ENCODE data around the gene ITGAE.
A peak's percentile ranks its signal among the peaks of the same experiment; 100 is the strongest.
"Not testable (repeated sequence)": the region's sequence is repeated elsewhere in the genome, so short reads cannot be mapped to it uniquely, and the experiment has no call there.

The ITGAE gene

DNA sequence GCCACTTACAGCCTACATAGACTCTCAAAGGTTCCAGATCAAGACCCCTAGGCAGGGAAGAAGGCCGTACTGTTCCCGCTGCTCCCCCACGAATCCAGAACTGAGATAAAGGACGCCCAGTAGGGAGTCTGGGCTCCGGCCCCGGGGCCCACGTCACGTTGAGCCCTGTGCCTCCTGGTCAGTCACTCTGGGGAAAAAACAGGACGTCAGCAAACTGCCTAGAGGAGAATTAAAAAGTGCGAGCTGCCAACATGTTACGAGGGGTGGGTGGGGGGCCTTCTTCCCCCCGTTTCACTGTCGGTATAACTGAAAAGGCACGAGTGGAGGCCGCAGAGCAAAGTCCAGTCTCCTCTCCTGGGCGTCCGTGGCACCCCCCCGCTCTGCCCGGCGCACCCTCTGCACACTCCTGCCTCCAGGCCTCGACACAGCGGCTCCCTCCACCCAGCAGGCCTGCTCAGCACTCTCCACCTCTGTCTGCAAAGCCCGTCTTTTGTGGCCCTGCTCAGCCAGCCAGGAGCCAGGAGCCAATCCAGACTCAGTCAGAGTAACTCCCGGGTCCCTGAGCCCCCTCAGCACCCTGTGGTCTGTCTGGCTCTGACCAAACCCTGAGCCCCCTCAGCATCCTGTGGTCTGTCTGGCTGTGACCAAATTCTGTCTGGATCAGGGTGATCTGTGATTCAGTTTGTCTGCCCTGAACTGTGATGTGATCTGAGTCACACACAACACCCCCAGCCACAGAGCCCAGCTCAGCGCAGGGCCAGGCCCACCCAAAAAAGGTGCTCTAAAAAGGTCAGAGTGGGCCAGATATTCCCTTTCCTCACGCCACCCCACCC, 6.2 kb downstream of the ITGAE start:
- no peaks in the 10 kb centered on the region for H3K27me3 ChIP-seq (ENCODE audit: low read depth)
- no peak overlapping the region for H3K4me3 ChIP-seq
- in situ Hi-C loops (cut with MboI; ENCODE audit: low sequenced_read_pairs): no loop called here
- no peak for DNase-seq (ENCODE audit: low spot score in 2 of 2)
- no peaks in the 10 kb centered on the region for H3K9me3 ChIP-seq
- no peaks in the 10 kb centered on the region for H3K4me1 ChIP-seq
- H3K36me3 ChIP-seq (replicated peaks): no peaks in the 10 kb centered on the region

GRCh38 chr17:3794152-3794551, 6.8 kb downstream of the ITGAE start:
- in situ Hi-C loops (cut with MboI; ENCODE audit: low sequenced_read_pairs); H3K4me1 ChIP-seq; H3K36me3 ChIP-seq (replicated peaks): not testable (repeated sequence)

DNA sequence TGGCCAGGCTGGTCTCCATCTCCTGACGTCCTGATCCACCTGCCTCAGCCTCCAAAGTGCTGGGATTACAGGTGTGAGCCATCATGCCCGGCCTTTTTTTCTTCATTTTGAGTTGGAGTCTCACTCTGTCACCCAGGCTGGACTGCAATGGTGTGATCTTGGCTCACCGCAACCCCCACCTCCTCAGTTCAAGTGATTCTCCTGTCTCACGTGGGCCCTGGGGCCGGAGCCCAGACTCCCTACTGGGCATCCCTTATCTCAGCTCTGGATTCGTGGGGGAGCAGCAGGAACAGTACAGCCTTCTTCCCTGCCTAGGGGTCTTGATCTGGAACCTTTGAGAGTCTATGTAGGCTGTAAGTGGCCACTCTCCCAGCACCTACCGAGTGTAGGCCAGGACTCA, 7.7 kb downstream of the ITGAE start:
- DNase-seq (ENCODE audit: low spot score in 2 of 2); H3K4me1 ChIP-seq; H3K4me3 ChIP-seq; H3K27me3 ChIP-seq (ENCODE audit: low read depth); H3K9me3 ChIP-seq; H3K36me3 ChIP-seq (replicated peaks); in situ Hi-C loops (cut with MboI; ENCODE audit: low sequenced_read_pairs): not testable (repeated sequence)

More at GRCh38 chr17:3794152-3794551, 6.8 kb downstream of the ITGAE start:
- H3K4me3 ChIP-seq; H3K27me3 ChIP-seq (ENCODE audit: low read depth); H3K9me3 ChIP-seq; DNase-seq (ENCODE audit: low spot score in 2 of 2): not testable (repeated sequence)

GRCh38 chr17:3792481-3792880, 8.5 kb downstream of the ITGAE start:
- H3K9me3 ChIP-seq: no peaks in the 10 kb centered on the region
- in situ Hi-C loops (cut with MboI; ENCODE audit: low sequenced_read_pairs): no loop called here
- DNase-seq (ENCODE audit: low spot score in 2 of 2): no peak
- H3K4me3 ChIP-seq: no peak overlapping the region
- no peaks in the 10 kb centered on the region for H3K36me3 ChIP-seq (replicated peaks)
- no peaks in the 10 kb centered on the region for H3K27me3 ChIP-seq (ENCODE audit: low read depth)
- no peaks in the 10 kb centered on the region for H3K4me1 ChIP-seq

- H3K9me3 ChIP-seq: no peaks in the 10 kb centered on the region
- DNase-seq (ENCODE audit: low spot score in 2 of 2): no peak
- H3K4me1 ChIP-seq: no peaks in the 10 kb centered on the region
- no peaks in the 10 kb centered on the region for H3K36me3 ChIP-seq (replicated peaks)
- in situ Hi-C loops (cut with MboI; ENCODE audit: low sequenced_read_pairs): no loop called here
- no peaks in the 10 kb centered on the region for H3K27me3 ChIP-seq (ENCODE audit: low read depth)
- H3K4me3 ChIP-seq: no peak overlapping the region
These were observed 12.8 kb downstream of the ITGAE start for GRCh38 chr17:3788200-3788599.

- H3K36me3 ChIP-seq (replicated peaks); DNase-seq (ENCODE audit: low spot score in 2 of 2); H3K9me3 ChIP-seq; H3K27me3 ChIP-seq (ENCODE audit: low read depth); H3K4me3 ChIP-seq; H3K4me1 ChIP-seq; in situ Hi-C loops (cut with MboI; ENCODE audit: low sequenced_read_pairs): not testable (repeated sequence)
These were observed 15.7 kb downstream of the ITGAE start for GRCh38 chr17:3785323-3785722.

GRCh38 chr17:3782751-3783150, 18.2 kb downstream of the ITGAE start:
- Histone ChIP-seq H3K9me3 (no peaks in the 10 kb centered on the region), H3K4me3 (no peak overlapping the region), H3K27me3 (ENCODE audit: low read depth) (no peaks in the 10 kb centered on the region), H3K4me1 (no peaks in the 10 kb centered on the region), H3K36me3 (replicated peaks) (no peaks in the 10 kb centered on the region)
- in situ Hi-C loops (cut with MboI; ENCODE audit: low sequenced_read_pairs): no loop called here
- DNase-seq (ENCODE audit: low spot score in 2 of 2): no peak

- in situ Hi-C loops (cut with MboI; ENCODE audit: low sequenced_read_pairs): no loop called here
- Histone ChIP-seq H3K36me3 (replicated peaks) (no peaks in the 10 kb centered on the region), H3K4me1 (no peaks in the 10 kb centered on the region), H3K4me3 (no peak overlapping the region), H3K9me3 (no peaks in the 10 kb centered on the region), H3K27me3 (ENCODE audit: low read depth) (no peaks in the 10 kb centered on the region)
- no peak for DNase-seq (ENCODE audit: low spot score in 2 of 2)
These were observed 20.0 kb downstream of the ITGAE start for GRCh38 chr17:3780986-3781385.

DNA sequence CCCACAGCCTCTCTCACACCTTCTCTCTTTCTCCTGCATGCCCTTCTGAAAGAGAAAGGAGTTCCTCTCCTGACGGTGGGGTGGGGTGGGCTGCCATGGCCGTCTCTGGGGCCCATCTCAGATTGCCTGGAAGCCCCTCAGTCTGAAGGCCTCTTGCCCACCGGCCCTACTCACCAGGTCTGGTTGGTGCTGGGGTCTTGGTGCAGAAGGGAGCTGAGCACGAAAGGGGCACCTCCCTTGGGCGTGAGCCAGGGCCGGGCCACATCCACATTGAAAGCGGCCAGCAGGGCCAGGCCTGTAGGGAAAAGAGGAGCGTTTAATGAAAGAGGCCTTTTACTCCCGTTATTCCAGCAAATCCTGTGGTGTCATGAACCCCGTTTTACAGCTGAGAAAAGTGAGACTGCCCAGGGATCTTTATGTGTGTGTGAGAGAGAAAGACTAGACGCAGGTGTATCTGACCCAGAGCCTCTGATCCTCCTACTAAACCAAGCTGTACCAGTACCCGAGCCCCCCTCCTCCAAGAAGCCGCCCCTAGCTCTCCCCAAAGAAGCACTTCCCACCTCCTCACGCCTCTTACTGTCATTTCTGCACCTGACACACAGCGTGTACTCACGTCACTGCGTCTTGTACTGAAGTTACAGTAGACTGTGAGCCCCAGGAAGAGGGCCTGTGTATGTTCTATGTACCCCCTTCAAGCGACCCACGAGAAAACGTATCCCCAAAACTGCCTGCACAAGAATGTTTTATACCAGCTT, 23.4 kb downstream of the ITGAE start:
- Histone ChIP-seq H3K4me3 (no peak overlapping the region), H3K4me1 (no peaks in the 10 kb centered on the region), H3K36me3 (replicated peaks) (no peaks in the 10 kb centered on the region), H3K27me3 (ENCODE audit: low read depth) (no peaks in the 10 kb centered on the region), H3K9me3 (no peaks in the 10 kb centered on the region)
- in situ Hi-C loops (cut with MboI; ENCODE audit: low sequenced_read_pairs): no loop called here
- DNase-seq (ENCODE audit: low spot score in 2 of 2): no peak

- Histone ChIP-seq H3K9me3 (no peaks in the 10 kb centered on the region), H3K36me3 (replicated peaks) (no peaks in the 10 kb centered on the region), H3K4me3 (no peak overlapping the region), H3K27me3 (ENCODE audit: low read depth) (no peaks in the 10 kb centered on the region), H3K4me1 (no peaks in the 10 kb centered on the region)
- no peak for DNase-seq (ENCODE audit: low spot score in 2 of 2)
- in situ Hi-C loops (cut with MboI; ENCODE audit: low sequenced_read_pairs): no loop called here
These were observed 27.0 kb downstream of the ITGAE start for GRCh38 chr17:3773966-3774365.

DNA sequence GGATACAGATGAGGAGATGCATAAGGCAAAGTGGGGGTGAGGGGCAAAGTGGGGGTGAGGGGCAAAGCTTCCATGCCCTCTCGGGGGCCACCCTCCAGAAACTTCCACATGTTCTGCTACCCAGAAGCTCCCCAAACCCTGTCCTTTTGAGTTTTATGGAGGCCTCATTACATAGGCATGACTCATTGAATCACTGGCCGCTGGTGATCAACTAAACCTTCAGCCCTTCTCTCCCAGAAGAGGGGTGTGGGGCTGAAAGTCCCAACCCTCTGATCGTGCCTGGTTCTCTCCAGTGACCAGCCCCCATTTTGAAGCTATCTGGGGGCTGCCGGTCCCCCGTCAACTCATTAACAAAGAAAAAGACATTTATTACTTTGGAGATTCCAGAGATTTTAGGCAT, 27.5 kb downstream of the ITGAE start:
- in situ Hi-C loops (cut with MboI; ENCODE audit: low sequenced_read_pairs): no loop called here

DNA sequence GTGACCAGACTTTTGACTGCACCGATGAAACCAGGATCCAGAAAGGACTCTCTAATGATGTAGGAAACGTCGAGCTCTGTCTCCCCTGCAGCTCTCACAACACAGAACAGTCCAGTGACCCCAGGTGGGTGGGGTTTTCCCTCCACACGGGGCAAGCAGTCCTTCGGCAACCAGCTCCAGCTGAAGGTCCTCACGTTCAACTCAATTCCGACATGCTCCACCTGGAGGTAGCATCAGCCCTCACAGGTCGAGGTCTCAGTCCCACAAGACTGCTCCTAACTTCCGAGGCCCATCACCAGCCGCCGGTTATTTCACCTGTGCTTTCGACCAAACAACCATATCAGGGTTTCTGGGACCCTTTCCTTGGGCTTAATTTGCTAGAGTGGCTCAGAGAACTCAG, 28.2 kb downstream of the ITGAE start:
- Histone ChIP-seq H3K27me3 (ENCODE audit: low read depth) (no peaks in the 10 kb centered on the region), H3K36me3 (replicated peaks) (no peaks in the 10 kb centered on the region), H3K4me3 (no peak overlapping the region), H3K9me3 (no peaks in the 10 kb centered on the region), H3K4me1 (no peaks in the 10 kb centered on the region)
- DNase-seq (ENCODE audit: low spot score in 2 of 2): no peak
- in situ Hi-C loops (cut with MboI; ENCODE audit: low sequenced_read_pairs): no loop called here

More for the DNA sequence above, 27.5 kb downstream of the ITGAE start:
- no peaks in the 10 kb centered on the region for H3K27me3 ChIP-seq (ENCODE audit: low read depth)
- no peak for DNase-seq (ENCODE audit: low spot score in 2 of 2)
- H3K9me3 ChIP-seq: no peaks in the 10 kb centered on the region
- H3K36me3 ChIP-seq (replicated peaks): no peaks in the 10 kb centered on the region
- H3K4me3 ChIP-seq: no peak overlapping the region
- H3K4me1 ChIP-seq: no peaks in the 10 kb centered on the region

DNA sequence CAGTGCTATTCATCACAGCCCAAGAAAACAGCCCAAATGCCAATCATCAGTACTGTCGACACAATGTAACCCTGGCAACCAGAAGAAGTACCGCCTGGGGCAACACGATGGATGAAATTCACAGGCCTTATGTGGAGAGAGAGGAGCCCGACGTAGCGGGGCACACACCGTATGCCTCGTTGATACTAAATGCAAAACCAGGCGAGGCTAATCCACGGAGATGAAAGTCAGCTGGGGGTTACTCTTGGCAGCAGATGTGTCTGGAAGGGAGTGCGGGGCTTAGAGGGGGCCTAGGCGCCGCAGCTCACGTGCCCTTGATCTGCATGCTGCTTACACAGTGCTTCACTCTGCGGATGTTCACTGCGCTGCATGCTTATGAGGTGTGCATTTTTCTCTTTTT, 29.8 kb downstream of the ITGAE start:
- in situ Hi-C loops (cut with MboI; ENCODE audit: low sequenced_read_pairs): no loop called here
- H3K4me1 ChIP-seq: no peaks in the 10 kb centered on the region
- H3K27me3 ChIP-seq (ENCODE audit: low read depth): no peaks in the 10 kb centered on the region
- peak in 1 of 2 experiments; percentile 45 for DNase-seq (ENCODE audit: low spot score in 2 of 2)
- H3K4me3 ChIP-seq: no peak overlapping the region
- H3K9me3 ChIP-seq: no peaks in the 10 kb centered on the region
- no peaks in the 10 kb centered on the region for H3K36me3 ChIP-seq (replicated peaks)

- Histone ChIP-seq H3K4me1 (no peaks in the 10 kb centered on the region), H3K36me3 (replicated peaks) (no peaks in the 10 kb centered on the region), H3K4me3 (no peak overlapping the region), H3K9me3 (no peaks in the 10 kb centered on the region), H3K27me3 (ENCODE audit: low read depth) (no peaks in the 10 kb centered on the region)
- in situ Hi-C loops (cut with MboI; ENCODE audit: low sequenced_read_pairs): no loop called here
- no peak for DNase-seq (ENCODE audit: low spot score in 2 of 2)
These were observed 30.5 kb downstream of the ITGAE start for GRCh38 chr17:3770466-3770865.
